ENCODE results near the gene BNIP5.

DNA sequence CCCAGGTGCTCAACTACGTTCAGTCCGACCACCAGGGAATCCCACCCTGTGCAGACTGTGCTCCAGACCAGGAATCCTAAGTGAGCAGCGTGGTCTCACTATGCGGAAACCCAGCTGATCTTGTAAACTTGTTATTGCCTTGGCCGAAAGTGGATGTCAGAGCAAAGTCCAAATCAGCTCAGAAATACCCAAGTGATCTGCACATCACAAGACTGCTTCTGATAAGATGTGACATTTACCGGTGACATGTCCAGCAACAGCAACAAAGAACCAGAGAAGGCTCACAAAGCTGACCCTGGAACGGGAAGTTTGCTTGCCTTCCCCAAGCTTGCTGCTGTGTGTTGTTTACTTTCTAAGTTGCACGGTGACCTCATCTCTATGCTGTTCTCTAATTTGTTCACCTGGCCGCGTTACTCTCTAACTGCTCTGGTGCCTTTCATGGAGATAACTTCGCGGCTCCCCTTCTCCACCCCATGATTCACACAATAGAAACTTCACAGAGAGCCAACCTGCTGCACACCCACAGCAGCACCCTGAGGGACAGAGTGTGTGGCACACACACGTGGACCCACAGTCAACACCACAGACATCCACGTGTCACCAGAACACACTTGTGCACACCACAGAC lies 1.7 kb downstream of the BNIP5 start:
- no peak for TF ChIP-seq GATA2 (IDR thresholded peaks at IDR 0.05; ENCODE audit: low read depth, low read length)
- TF ChIP-seq GATA3 (IDR thresholded peaks at IDR 0.05; ENCODE audit: low read depth, low read length): no peak
